ENCODE results near the gene TSC2.
"Not testable (repeated sequence)": the region's sequence is repeated elsewhere in the genome, so short reads cannot be mapped to it uniquely, and the experiment has no call there.

- TF ChIP-seq CTCF (IDR thresholded peaks at IDR 0.05 in 8 of 11, conservative IDR thresholded peaks at IDR 0.05 in 3 of 11); POLR2A (IDR thresholded peaks at IDR 0.05); POLR2AphosphoS5 (IDR thresholded peaks at IDR 0.05): not testable (repeated sequence)
These were observed 68.6 kb downstream of the TSC2 start for GRCh38 chr16:2116428-2116827.

Data from spleen (tissue), 7 donors.